Activated CD4-positive, alpha-beta T cell treated with anti-CD3 and anti-CD28 coated beads, Interleukin-2, amount 50 U/mL, for 24 hours (primary cell): ENCODE results near the gene ZSCAN25.
"Not testable (repeated sequence)": the region's sequence is repeated elsewhere in the genome, so short reads cannot be mapped to it uniquely, and the experiment has no call there.

Experiments
- DNase-seq, 2 donors: peaks; one replicate each; pipeline ENCODE4 v3.0.0-alpha.2; 2020; ENCODE audit warnings: low read depth in 1 of 2, low spot score in 1 of 2

ZSCAN25 gene

DNA sequence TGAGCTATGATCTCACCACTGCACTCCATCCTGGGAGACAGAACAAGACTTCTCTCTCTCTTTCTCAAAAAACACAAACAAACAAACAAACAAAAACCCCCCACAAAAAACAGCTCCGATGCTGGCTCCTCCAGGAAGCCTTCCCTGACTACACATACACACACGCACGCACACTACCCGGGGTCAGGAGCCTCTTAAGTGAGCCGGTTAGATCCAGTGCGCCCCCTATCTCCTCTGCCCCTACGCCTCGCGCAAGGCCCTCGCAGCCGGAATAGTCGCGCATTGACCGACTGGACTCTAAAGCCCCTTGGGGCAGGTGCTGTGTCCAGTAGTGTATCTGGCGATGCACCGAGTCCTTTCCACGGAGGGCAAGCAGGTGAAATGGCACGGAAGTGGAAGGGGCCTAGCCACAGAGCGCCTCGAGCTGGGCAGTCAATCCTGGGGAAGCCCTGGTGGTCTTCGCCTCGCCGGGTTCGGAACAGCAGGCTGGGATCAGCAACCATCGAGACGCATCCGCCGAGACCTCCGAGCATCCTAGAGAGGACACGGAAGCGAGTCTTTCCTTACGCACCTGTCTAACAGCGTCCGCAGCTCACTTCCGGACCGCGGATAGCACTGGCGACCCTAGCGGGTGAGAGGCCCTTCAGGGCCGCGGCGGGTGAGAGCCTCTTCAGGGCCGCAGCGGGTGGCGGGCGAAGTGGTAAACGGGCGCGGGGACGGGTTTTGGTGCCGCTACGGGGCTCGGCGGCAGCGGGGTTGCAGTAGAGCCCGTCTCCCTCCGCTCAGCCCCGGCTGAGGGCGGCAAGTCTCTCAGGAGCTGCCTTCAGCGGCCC is at the start of gene ZSCAN25:
Gene ZSCAN25 (plus strand): TSS at position 588 of the 833 bp plus-strand sequence. CDS start 2,661 bp downstream, outside the sequence.
- peak; percentile 64 to 87 for DNase-seq

GRCh38 chr7:99568770-99569169 is 48.0 kb upstream of the ZSCAN25 start:
- not testable (repeated sequence) for DNase-seq

DNA sequence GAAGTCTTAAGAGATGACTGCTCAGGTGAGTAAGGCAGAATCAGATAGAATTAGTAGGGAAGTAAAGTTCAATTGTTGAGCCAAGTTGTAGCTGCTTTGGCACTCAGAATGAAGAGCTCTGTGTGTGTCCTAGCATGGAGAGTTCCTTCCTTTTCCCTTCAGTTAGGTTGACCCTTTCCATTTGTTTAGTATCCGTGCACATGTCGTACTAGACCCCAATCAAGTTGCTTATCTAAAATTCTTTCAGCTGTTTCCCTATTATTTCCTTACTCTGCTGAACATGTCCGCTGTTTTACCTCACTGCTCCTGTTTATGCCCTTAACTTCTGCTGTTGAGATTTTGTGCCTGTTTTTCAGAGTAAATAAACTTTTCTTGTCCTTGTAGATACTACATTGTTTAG is 45.0 kb upstream of the ZSCAN25 start:
- no peak for DNase-seq

- no peak for DNase-seq
Observed at GRCh38 chr7:99573257-99573656, 43.5 kb upstream of the ZSCAN25 start.

DNA sequence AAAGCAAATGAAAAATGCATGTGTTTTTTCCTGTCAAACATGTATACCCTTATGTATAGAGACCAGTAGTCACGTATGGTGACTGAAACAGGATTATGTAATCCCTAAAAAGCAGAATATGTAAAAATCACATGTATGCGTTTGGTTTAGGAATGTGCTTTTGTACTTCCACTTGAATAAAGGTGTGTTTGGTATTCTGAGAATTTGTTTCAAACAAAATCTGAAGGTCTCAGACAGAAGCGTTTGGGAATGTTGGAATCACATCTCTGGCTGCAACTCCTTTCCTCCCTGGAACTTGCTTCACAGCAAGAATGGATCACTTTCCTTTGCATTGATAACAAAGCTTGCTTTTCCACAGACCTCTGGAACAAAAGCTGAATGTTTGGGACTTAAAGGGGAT is 40.5 kb upstream of the ZSCAN25 start:
- DNase-seq = no peak

GRCh38 chr7:99579281-99579955 is 37.3 kb upstream of the ZSCAN25 start:
- no peak for DNase-seq

DNA sequence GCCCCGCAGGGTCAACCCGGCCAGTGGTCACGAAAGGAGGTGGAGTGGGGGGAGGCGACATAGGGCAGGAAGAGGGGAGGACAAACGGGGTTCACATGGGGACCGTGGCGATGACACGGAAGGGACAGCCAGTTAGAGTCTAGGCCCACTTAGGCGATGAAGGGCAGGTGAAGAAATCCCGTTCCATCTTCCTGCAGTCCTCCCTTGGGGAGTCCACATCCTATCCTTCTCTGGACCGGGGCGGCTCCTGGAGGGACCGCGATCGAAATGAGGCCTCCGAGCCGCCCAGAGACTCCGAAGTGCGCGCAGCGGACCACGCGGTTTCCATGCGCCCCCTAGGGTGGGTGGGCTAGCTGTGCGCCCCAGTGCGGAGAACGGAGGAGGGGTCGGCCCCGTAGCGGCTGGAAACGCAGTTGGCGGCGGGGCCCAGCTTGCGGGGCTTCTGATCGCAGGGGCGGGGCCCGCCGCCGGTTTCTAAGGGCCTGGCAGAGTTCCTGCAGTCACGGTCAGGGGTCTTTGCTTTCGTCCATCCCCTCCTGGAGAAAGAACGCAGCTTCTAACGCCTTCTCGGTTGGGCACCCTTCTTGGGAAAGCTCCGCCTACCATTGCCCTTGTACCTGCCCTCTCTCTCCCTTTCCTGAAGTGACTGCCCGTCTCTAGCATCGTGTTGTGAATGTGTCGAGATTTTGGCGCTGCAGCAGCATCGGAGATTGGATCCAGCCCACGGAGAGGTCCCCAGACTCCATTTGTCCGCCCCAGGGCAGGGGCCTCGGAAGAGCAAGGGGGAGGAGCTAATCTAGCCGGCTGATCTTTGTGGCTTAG is 36.6 kb upstream of the ZSCAN25 start:
- peak; percentile 19 for DNase-seq

GRCh38 chr7:99580778-99581332 is 35.9 kb upstream of the ZSCAN25 start:
- DNase-seq = not testable (repeated sequence)

DNA sequence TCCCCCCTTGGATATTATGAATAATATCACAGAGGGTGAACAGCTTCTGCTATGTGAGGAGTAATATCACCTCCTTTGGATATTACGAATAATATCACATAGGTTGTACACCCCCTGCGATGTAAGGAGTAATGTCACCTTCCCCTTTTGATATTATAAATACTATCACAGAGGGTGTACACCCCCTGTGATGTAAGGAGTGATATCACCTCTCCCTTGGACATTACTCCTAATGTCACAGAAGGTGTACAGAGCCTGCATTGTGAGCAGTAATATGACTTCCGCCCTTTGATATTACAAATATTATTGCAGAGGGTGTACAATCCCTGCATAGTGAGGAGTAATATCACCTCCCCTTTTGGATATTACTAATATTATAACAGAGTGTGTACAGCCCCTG is 27.9 kb upstream of the ZSCAN25 start:
- DNase-seq = no peak

- DNase-seq = no peak
Observed at GRCh38 chr7:99594948-99595745, 21.6 kb upstream of the ZSCAN25 start.

DNA sequence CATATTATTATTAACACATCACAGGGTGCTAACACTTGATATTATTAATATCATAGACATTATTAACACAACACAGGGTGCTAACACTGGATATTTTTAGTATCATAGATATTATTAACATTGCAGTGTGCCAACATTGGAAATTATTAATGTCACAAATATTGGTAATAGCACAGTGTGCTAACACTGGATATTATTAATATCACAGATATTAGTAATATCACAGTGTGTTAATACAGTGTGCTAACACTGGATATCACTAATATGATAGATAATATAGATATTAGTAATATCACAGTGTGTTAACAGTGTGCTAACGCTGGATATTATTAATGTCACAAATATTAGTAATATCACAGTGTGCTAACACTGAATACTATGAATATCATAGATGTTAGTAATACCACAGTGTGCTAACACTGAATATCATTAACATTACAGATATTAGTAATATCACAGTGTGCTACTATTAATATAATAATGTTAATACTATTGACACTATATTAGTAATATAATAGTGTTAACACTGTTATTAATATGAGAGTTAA is 20.3 kb upstream of the ZSCAN25 start:
- no peak for DNase-seq

GRCh38 chr7:99597762-99598501 is 18.8 kb upstream of the ZSCAN25 start, which contains the start of gene TMEM225B:
Gene TMEM225B (plus strand): TSS chr7:99598267. CDS start chr7:99604389, 6,122 bp downstream.
- DNase-seq = no peak

DNA sequence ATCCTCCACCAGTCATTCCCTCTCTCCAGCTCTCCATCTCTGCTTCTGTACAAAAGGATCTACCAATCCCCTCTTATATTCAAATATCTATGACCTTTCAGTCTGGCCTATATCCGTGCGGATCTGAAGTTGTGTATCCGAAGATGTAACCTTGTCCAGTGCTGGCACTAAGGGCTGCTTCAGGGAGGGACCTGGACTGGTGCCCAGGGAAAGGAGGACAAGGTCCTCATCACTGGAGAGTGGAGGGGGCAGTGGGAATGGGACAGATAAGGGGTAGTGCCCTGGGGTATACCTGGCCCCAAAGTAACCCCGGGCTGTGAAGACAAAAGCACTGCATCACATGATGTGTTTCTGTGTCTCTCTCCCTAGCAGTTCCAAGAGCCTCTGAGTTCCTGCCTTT is 16.9 kb upstream of the ZSCAN25 start:
- DNase-seq = no peak

DNA sequence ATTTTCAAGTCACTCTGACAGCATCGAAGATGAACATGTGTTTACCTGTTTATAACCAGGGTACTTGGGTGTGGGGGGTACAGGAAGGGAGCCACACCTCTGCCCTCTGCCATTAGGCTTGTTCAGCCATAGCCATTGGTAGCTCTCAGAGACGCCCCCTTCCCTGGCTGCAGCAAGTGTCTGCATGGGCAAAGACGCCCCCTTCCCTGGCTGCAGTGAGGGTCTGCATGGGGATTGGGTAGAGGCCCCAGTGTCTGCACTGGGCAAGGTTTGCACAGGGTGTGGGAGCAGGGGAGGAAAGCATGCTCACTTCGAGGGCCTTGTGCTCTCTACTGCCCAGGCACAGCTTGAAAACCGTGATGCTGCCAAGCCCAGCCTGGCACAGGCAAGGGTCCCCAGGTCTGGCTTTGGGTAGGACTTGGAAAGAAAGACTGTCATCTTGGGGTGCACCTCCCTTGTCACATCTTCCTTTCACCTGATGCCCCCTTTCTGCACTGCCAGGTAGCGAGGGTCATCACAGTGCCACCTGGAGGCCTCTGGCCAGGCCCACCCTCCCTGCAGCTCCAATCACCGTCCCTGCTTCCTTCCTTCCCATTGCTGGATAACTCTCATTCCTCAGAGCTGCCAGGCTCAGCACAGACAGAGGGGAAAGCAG is 15.0 kb upstream of the ZSCAN25 start:
- no peak for DNase-seq

GRCh38 chr7:99605527-99605926 is 11.2 kb upstream of the ZSCAN25 start:
- DNase-seq = no peak

GRCh38 chr7:99606531-99606930 is 10.2 kb upstream of the ZSCAN25 start:
- no peak for DNase-seq

DNA sequence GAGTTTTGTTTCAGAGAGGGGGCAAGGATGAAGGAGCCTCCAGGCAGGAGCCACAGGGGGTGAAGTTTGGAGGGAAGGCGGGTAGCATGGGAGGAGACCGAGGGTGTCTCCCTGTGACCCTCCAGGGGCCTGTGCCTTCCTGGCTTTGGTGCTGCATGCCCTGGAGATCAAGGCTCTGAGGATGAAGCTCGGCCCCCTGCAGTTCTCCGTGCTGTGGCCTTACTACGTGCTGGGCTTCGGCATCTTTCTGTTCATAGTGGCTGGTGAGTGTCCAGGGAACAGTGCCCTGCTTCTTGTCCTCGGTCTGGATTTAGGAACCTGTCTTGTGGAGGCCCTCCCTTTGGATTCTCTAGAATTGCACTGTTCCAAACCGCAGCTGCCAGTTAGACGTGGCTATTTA is 9.2 kb upstream of the ZSCAN25 start:
- no peak for DNase-seq

GRCh38 chr7:99614495-99614894 is 2.3 kb upstream of the ZSCAN25 start:
- no peak for DNase-seq

GRCh38 chr7:99615989-99616358 is 772 bp upstream of the ZSCAN25 start:
- DNase-seq = no peak
